ENCODE measurements around the gene SPAG9. TPM values are rescaled to one million over a fixed set of nuclear protein-coding genes. Genes with fewer than 3 reads are reported as not detected.

SPAG9 gene
- total and polyA plus RNA-seq, 2 experiments from 2014 or later, result 13.7 to 45.0 TPM

GRCh38 chr17:50949989-50950877 lies 170.4 kb downstream of the SPAG9 start:
- Histone ChIP-seq H3F3A (replicated peaks; ENCODE audit: low read depth) (no peaks in the 10 kb centered on the region), H3K79me2 (replicated peaks; ENCODE audit: insufficient read depth) (no peaks in the 10 kb centered on the region), H3K36me3 (ENCODE audit: insufficient read depth) (no peaks in the 10 kb centered on the region), H3K4me1 (ENCODE audit: insufficient read depth) (peaks cover 33% of the 10 kb centered on the region), H3K4me2 (peak overlapping the region; percentile 65), H3K9me2 (ENCODE audit: insufficient read depth) (no peaks in the 10 kb centered on the region), H3K27ac (ENCODE audit: low read depth) (peak overlapping the region; percentile 45; the same call in 1 of the 2 replicates), H3K27me3 (ENCODE audit: insufficient read depth) (no peaks in the 10 kb centered on the region), H2AFZ (peak overlapping the region; percentile 80), H4K20me1 (replicated peaks; ENCODE audit: insufficient read depth) (no peaks in the 10 kb centered on the region), H3K4me3 (peak overlapping the region; percentile 23; the same call in 1 of the 2 replicates)
- H3K27me3 Mint-ChIP-seq (ENCODE audit: insufficient read depth, low read depth, poor library complexity), result peaks cover 13% of the 10 kb centered on the region
- H3K27ac Mint-ChIP-seq, result peak overlapping the region; percentile 44
- DNase-seq (ENCODE audit: low spot score), result peak; percentile 80
- H3K4me3 Mint-ChIP-seq, result peak overlapping the region; percentile 12; the same call in 2 of the 3 replicates
- H3K4me1 Mint-ChIP-seq, result peaks cover 53% of the 10 kb centered on the region
- H3K9me3 Mint-ChIP-seq, result no peaks in the 10 kb centered on the region
- H3K36me3 Mint-ChIP-seq (ENCODE audit: low read depth), result no peaks in the 10 kb centered on the region
- TF ChIP-seq EZH2 (IDR thresholded peaks at IDR 0.05; ENCODE audit: low read depth, unreplicated experiment) (no peak), ZNF462 (CRISPR knock-in tag; IDR thresholded peaks at IDR 0.05) (no peak), ZNF114 (CRISPR knock-in tag; IDR thresholded peaks at IDR 0.05) (no peak)
- TF ChIP-seq, protein P1, sequence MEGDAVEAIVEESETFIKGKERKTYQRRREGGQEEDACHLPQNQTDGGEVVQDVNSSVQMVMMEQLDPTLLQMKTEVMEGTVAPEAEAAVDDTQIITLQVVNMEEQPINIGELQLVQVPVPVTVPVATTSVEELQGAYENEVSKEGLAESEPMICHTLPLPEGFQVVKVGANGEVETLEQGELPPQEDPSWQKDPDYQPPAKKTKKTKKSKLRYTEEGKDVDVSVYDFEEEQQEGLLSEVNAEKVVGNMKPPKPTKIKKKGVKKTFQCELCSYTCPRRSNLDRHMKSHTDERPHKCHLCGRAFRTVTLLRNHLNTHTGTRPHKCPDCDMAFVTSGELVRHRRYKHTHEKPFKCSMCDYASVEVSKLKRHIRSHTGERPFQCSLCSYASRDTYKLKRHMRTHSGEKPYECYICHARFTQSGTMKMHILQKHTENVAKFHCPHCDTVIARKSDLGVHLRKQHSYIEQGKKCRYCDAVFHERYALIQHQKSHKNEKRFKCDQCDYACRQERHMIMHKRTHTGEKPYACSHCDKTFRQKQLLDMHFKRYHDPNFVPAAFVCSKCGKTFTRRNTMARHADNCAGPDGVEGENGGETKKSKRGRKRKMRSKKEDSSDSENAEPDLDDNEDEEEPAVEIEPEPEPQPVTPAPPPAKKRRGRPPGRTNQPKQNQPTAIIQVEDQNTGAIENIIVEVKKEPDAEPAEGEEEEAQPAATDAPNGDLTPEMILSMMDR (conservative IDR thresholded peaks at IDR 0.05; ENCODE audit: low read depth in 2 of 2), result peak; percentile 73 to 100
- ATAC-seq, result peak; percentile 83
